B cell (primary cell): Measurements from ENCODE around the gene PSD. TPM values are rescaled to one million over a fixed set of nuclear protein-coding genes. Genes with fewer than 3 reads are reported as not detected.

Experiments
- ATAC-seq: fragments of 200-7000 bp; cut with Tn5 transposase; one replicate; pipeline ENCODE4 v1.10.0; 2021; ENCODE audit warnings: low read depth, mild to moderate bottlenecking, moderate number of reproducible peaks, moderate library complexity
- CTCF ChIA-PET: fragments of 350-600 bp; sonication (Branson Sonifier 250); formaldehyde crosslinking; loops from one replicate; lab custom pipeline; 2021; ENCODE audit warnings: antibody characterized with exemption, inconsistent platforms; lab: Charles Lee
- POLR2A ChIA-PET: fragments of 350-600 bp; sonication (Branson Sonifier 250); formaldehyde crosslinking; loops from one replicate; lab custom pipeline; 2021; ENCODE audit warnings: antibody characterized with exemption; lab: Charles Lee
- DNase-seq: peaks from one replicate; pipeline ENCODE4 v3.0.0; 2013
- H2AFZ ChIP-seq: 2 replicates; pipeline ENCODE4 v1.6.1; 2012; ENCODE audit warnings: mild to moderate bottlenecking, low read depth, low read length; ENCODE audit not compliant: insufficient read depth, poor library complexity, severe bottlenecking
- H3K27ac ChIP-seq, 2 donors: 1 replicate in 1 of 2; 2 replicates in 1 of 2; pipeline ENCODE4 v1.5.1; 2012 to 2013; ENCODE audit warnings: low read length in 2 of 2, mild to moderate bottlenecking in 2 of 2, moderate library complexity in 1 of 2
- H3K27me3 ChIP-seq, 4 experiments: fragments of 200-600 bp in 1 of 4; sonication (generic) in 1 of 4; replicated peaks in 1 of 4; 1 replicate in 2 of 4; 2 replicates in 2 of 4; pipeline versions ENCODE4 v1.6.1 to v1.7.0; 2013 to 2016; ENCODE audit warnings: low read length in 3 of 4, mild to moderate bottlenecking in 2 of 4, mixed read lengths in 1 of 4, moderate library complexity in 1 of 4; ENCODE audit not compliant: insufficient read depth in 4 of 4, control insufficient read depth in 3 of 4; ENCODE audit errors: control extremely low read depth in 1 of 4
- H3K36me3 ChIP-seq, 2 experiments: replicated peaks in 1 of 2; 1 replicate in 1 of 2; 2 replicates in 1 of 2; pipeline versions ENCODE4 v1.6.1 to v1.7.1; 2013; ENCODE audit warnings: low read length in 1 of 2; ENCODE audit not compliant: insufficient read depth in 2 of 2, control insufficient read depth in 1 of 2; ENCODE audit errors: control extremely low read depth in 1 of 2, extremely low read depth in 1 of 2
- H3K4me1 ChIP-seq, 2 donors: fragments of 200-600 bp in 1 of 2; sonication (generic) in 1 of 2; 1 replicate in 1 of 2; 2 replicates in 1 of 2; pipeline versions ENCODE4 v1.5.1 to v1.6.1; 2013 to 2017; ENCODE audit warnings: low read length in 2 of 2; ENCODE audit not compliant: control insufficient read depth in 2 of 2, insufficient read depth in 2 of 2
- H3K4me2 ChIP-seq: replicated peaks from 2 replicates; pipeline ENCODE3; 2012; ENCODE audit warnings: mild to moderate bottlenecking, low read depth, low read length; ENCODE audit not compliant: poor library complexity, severe bottlenecking
- H3K4me3 ChIP-seq, 5 experiments: fragments of 200-600 bp in 1 of 5; sonication (generic) in 1 of 5; 1 replicate in 3 of 5; 2 replicates in 2 of 5; pipeline versions ENCODE4 v1.5.1 to v1.7.0; 2011 to 2016; ENCODE audit warnings: low read length in 4 of 5, mild to moderate bottlenecking in 4 of 5, low read depth in 2 of 5, control low read depth in 1 of 5, moderate library complexity in 1 of 5; ENCODE audit not compliant: insufficient read depth in 1 of 5; ENCODE audit errors: control extremely low read depth in 1 of 5, extremely low read depth in 1 of 5
- H3K79me2 ChIP-seq: fragments of 200-600 bp; sonication (generic); one replicate; pipeline ENCODE4 v1.6.0; 2016; ENCODE audit warnings: low read length; ENCODE audit not compliant: control insufficient read depth, insufficient read depth
- H3K9ac ChIP-seq: fragments of 200-600 bp; sonication (generic); 2 replicates; pipeline ENCODE4 v1.6.1; 2017; ENCODE audit warnings: mild to moderate bottlenecking, low read length, moderate library complexity
- H3K9me3 ChIP-seq, 3 donors: one replicate each; pipeline versions ENCODE4 v1.6.1 to v1.7.1; 2013; ENCODE audit warnings: low read length in 2 of 3; ENCODE audit not compliant: control insufficient read depth in 2 of 3, insufficient read depth in 1 of 3; ENCODE audit errors: control extremely low read depth in 1 of 3
- H4K20me1 ChIP-seq: 2 replicates; pipeline ENCODE4 v1.6.0; 2012; ENCODE audit warnings: mild to moderate bottlenecking, low read length; ENCODE audit not compliant: insufficient read depth, control insufficient read depth, poor library complexity, severe bottlenecking
- H3K27ac Mint-ChIP-seq: one replicate; pipeline ENCODE4 v1.8.0; 2021; ENCODE audit warnings: mixed read lengths
- H3K27me3 Mint-ChIP-seq: one replicate; pipeline ENCODE4 v1.8.0; 2021; ENCODE audit warnings: mixed read lengths
- H3K4me1 Mint-ChIP-seq: one replicate; pipeline ENCODE4 v1.8.0; 2021; ENCODE audit warnings: mixed read lengths
- H3K4me3 Mint-ChIP-seq: one replicate; pipeline ENCODE4 v1.8.0; 2021; ENCODE audit warnings: mixed read lengths
- H3K9me3 Mint-ChIP-seq: one replicate; pipeline ENCODE4 v1.8.0; 2022; ENCODE audit warnings: mixed read lengths; ENCODE audit not compliant: insufficient read depth
- CTCF ChIP-seq: fragments of 200-600 bp; IDR thresholded peaks from one replicate; pipeline ENCODE4 v1.8.0; 2022; ENCODE audit warnings: antibody characterized with exemption, mild to moderate bottlenecking
- EZH2 ChIP-seq: IDR thresholded peaks from 2 replicates; pipeline ENCODE4 v1.6.1; 2012; ENCODE audit warnings: borderline replicate concordance, low read depth, mild to moderate bottlenecking, moderate library complexity, low read length; ENCODE audit not compliant: insufficient read depth, poor library complexity, severe bottlenecking
- WGBS: methylation state at CpG from one replicate; pipeline ENCODE4 v1.1.5; 2013; ENCODE audit warnings: missing lambda C conversion rate; ENCODE audit not compliant: insufficient coverage; 5-methylcytosine and 5-hydroxymethylcytosine counted together
- intact Hi-C: fragments of 100-400 bp; cut with micrococcal nuclease; formaldehyde crosslinking; loops from one replicate; pipeline ENCODE4 v1.10.0; 2022
- polyA plus RNA-seq: library from polyadenylated mRNA; depleted of rRNA; stranded (reverse); fragments of >200 nt; gene quantifications from 2 replicates; pipeline ENCODE4 v1.2.3, GENCODE V29; 2012
- total RNA-seq, 2 donors: library from RNA; stranded (reverse); fragments of 120-200 nt in 1 of 2; gene quantifications; 1 replicate in 1 of 2; 2 replicates in 1 of 2; pipeline versions ENCODE4 v1.2.3 to v1.2.4, GENCODE V29; 2013 to 2022

PSD gene
- total and polyA plus RNA-seq, 2 donors (not counting 1 experiment from before 2014, with no cell fraction given): 0.52 to 0.81 TPM

- Mint-ChIP-seq H3K9me3 (no peaks in the 10 kb centered on the region), H3K27me3 (no peaks in the 10 kb centered on the region), H3K4me1 (peaks cover 19% of the 10 kb centered on the region), H3K4me3 (peak overlapping the region; percentile 97), H3K27ac (peak overlapping the region; percentile 97)
- CTCF ChIA-PET: interaction anchor here (0.6 to 6.2 kb wide), 10 partner anchors 12 to 218 kb away, joined by 3 to 32 read pairs (median 10); partner anchors contain the start of genes CUEDC2, FBXL15 and NFKB2
- POLR2A ChIA-PET: interaction anchor here (1.2 to 3.4 kb wide), 7 partner anchors 12 to 55 kb away, joined by 3 to 31 read pairs (median 18); partner anchors contain the start of genes ACTR1A, CUEDC2, FBXL15 and NFKB2
- peaks cover 12 to 15% of the 10 kb centered on the region in 2 donors for H3K4me1 ChIP-seq
- no peaks in the 10 kb centered on the region for H3K27me3 ChIP-seq
- WGBS: 0% methylated on average over 6 of the region's 30 CpGs
- H3K4me2 ChIP-seq: peak overlapping the region; percentile 85
- H3K9ac ChIP-seq: peak overlapping the region; percentile 75
- peak overlapping the region; percentile 81 to 86 for H3K27ac ChIP-seq
- H3K36me3 ChIP-seq: peaks cover 0 to 8% of the 10 kb centered on the region in 2 experiments
- intact Hi-C loops: loop anchor here (1.0 kb wide), 7 partner anchors 12 to 297 kb away; partner anchors contain the start of genes ACTR1A, CUEDC2 and NOLC1
- H3K9me3 ChIP-seq: no peaks in the 10 kb centered on the region
- H2AFZ ChIP-seq: peak overlapping the region; percentile 83
- TF ChIP-seq EZH2 (no peak), CTCF (no peak)
- H3K4me3 ChIP-seq: peak overlapping the region; percentile 75 to 97 (median 87)
- DNase-seq: peak; percentile 90
- ATAC-seq: peak; percentile 67
- H4K20me1 ChIP-seq: peaks cover 13% of the 10 kb centered on the region
- H3K79me2 ChIP-seq: peaks cover 10% of the 10 kb centered on the region
Measured at GRCh38 chr10:102449321-102450123, 30.9 kb upstream of the PSD start.

- intact Hi-C loops: no loop called here
- no peaks in the 10 kb centered on the region for H3K9me3 Mint-ChIP-seq
- no peaks in the 10 kb centered on the region for H3K27me3 Mint-ChIP-seq
- peaks cover 7% of the 10 kb centered on the region for H3K4me1 Mint-ChIP-seq
- no peak overlapping the region for H3K4me3 Mint-ChIP-seq
- ChIA-PET CTCF (no interaction called here), POLR2A (interaction anchor here (0.7 kb wide), 1 partner anchor 489 kb away, joined by 11 read pairs; no protein-coding TSS in a partner anchor)
- Histone ChIP-seq H3K4me3 (no peak overlapping the region), H2AFZ (no peak overlapping the region), H3K36me3 (no peaks in the 10 kb centered on the region), H3K27ac (no peak overlapping the region), H3K79me2 (no peaks in the 10 kb centered on the region), H3K4me2 (no peak overlapping the region), H3K9ac (no peak overlapping the region), H3K27me3 (no peaks in the 10 kb centered on the region), H3K9me3 (no peaks in the 10 kb centered on the region), H3K4me1 (peaks cover 4 to 6% of the 10 kb centered on the region in 2 donors), H4K20me1 (no peaks in the 10 kb centered on the region)
- ATAC-seq: no peak
- WGBS: no CpG with 5 or more reads among the region's 2 CpGs
- TF ChIP-seq EZH2 (no peak), CTCF (no peak)
- no peak overlapping the region for H3K27ac Mint-ChIP-seq
- no peak for DNase-seq
Measured at GRCh38 chr10:102444851-102445250, 26.3 kb upstream of the PSD start.
